NCI-H446 treated with DMSO at 0.1 percent for 48 hours (cell line): ENCODE results near the gene GRID1.

Experiments
- DNase-seq: peaks from one replicate; lab custom pipeline; 2025; lab: John Stamatoyannopoulos, UW

GRID1 gene

DNA sequence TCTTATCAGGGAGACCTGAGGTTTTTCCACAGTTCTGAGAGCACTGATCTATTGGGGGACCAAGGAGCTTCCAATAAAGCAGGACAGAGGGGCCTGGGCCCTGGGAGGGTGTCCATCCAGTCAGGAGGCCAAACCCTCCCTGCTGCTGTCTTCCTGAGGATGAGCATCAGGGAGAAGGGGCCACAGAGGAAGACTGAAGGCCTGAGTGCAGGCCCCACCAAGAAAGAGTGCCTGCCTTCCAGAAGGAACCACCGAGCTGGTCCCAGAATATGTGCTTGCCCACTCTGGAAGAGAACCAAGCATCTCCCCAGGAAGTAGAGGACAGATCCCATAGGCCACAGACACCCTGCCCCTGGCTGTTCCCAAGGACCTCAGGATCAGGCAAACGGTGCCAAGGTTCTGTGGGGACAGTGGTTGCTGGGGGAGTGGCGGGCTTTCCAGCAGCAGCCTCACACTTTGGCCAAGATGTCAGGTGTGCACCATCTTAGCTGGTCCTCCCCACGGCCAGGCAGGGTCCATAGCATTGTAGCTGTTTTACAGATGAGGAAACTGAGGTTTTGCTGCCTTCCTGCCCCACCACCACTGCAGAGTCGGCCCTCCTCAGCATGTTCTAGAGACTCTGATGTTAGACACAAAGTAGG lies 199.4 kb downstream of the GRID1 start:
- DNase-seq = no peak

DNA sequence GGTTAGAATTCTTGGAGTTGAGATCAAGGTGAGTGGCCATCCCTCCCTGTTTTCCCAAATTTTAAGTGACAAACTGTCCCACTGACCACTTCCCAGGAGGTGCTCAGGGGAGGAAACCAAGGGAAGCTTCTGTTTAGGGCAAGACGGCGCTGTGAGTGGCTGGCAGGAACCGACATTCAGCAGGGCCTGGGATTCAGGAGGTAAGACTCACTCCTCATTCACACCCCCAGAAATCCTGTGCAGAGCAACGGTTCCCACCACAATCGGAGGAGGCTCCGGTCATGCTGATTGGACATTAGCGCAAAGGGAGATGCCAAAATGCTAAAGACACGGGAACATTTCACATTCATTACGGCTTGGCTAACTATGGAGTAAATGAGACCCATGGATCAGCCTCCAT lies 200.9 kb downstream of the GRID1 start:
- no peak for DNase-seq

DNA sequence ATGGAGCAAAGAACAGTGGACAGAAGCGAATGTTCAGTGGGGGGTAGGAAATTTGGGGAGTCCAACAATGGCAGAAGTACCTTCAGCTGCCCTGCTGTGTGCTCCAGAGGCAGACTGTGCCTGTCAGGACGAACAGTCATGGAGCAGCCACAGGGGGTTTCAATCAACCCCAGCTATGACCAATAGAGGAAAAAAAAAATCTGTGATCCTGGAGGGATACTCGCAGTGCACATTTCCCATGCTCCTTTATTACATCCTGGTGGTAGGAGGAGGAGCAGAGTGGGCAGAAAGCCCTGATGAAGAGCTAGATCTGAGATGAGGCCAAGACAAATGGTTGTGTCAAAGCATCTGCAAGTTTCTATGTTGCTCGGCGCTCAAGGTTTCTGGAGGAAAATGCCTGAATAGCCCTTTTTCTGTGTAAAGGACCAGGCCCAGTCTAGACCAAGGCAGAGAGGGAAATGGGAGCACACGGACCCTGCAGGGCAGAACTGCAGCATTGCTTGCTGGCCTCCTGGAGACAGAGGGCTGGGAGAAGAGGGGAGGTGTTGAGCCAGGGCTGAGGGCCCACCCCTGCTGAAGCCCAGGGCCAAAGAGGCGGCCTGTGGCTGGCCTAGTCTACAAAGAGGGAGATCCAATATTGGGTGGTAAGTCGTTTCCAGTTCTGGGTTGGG lies 201.5 kb downstream of the GRID1 start:
- DNase-seq = no peak

DNA sequence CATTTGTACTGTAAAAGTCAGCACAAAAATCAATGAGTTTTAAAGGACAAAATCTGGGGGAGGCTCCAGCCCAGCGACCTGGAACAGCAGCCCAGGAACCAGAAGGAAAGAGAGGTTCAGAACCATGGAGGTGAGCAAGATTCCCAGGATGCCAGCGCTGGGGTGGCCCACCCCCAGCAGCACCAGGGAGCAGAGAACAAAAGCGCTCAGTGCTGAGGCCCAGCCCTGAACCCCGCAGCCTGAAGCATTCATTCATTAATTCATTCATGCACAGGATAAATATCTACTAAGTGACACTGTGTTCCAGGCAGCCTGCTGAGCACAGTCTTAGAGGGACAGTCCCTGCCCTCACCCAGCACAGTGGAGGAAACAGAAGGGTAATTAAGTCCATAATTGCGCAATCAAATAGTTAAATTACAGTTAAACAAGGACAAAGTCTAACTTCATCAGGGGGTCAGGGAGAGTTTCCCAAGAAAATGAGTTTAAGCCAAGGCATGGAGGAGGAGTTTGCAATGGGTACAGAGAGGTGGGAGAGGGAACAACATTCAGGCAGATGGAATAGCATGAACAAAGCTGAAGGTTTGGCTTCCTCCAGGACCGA lies 202.3 kb downstream of the GRID1 start:
- DNase-seq = no peak

GRCh38 chr10:86163522-86164173 lies 202.9 kb downstream of the GRID1 start:
- DNase-seq = no peak

GRCh38 chr10:86162696-86163400 lies 203.7 kb downstream of the GRID1 start:
- DNase-seq = no peak

- DNase-seq = no peak
Observed at GRCh38 chr10:86162036-86162435, 204.6 kb downstream of the GRID1 start.

DNA sequence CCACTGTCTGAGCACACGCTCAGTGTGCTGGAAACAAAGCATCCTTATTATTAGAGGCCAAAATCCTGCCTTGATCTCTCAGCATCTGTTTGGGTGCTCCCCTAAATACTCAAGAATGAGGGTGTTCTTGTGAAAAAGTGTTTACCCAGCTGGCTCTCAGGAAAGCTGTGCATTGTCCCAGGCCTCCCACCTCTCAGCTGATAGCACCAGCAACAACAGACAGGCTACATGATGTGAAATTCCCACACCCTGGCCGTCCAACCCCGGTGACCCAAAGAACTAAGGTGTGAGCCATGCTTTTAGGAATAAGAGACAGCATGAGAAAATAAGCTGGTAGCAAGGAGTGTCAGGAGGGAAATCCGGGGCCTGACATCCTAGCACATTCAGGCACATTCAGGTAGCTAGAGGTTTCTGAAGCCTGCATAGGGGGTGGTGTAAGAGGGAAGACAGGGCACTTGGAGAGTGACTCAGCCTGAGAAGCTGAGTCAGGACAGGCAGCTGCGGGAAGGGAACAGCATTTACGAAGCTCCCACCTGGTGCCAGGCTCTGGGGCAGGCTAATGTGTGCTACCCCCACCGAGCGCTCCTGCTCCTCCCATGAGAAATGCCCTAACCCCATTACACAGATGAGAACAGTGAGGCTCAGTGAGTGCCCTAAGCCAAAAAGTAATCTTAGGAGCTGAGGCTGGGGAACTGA lies 205.6 kb downstream of the GRID1 start:
- no peak for DNase-seq

DNA sequence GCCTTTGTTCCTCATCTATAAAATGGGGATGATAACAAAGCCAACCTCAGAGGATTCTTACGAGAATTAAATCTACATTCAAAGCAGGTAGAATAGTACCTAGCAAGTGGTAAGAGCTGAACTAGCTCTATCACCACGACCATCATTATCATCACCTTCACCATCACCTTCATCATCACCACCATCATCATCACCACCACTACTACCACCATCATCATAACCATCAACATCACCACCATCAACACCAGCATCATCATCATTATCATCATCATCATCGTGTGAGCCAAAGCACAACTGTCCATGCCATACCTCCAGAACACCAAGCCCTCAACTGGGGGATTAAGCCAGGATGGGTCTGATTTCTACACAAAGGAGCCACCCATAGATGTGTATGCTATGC lies 206.8 kb downstream of the GRID1 start:
- no peak for DNase-seq

GRCh38 chr10:86155054-86155921 lies 211.3 kb downstream of the GRID1 start:
- no peak for DNase-seq

DNA sequence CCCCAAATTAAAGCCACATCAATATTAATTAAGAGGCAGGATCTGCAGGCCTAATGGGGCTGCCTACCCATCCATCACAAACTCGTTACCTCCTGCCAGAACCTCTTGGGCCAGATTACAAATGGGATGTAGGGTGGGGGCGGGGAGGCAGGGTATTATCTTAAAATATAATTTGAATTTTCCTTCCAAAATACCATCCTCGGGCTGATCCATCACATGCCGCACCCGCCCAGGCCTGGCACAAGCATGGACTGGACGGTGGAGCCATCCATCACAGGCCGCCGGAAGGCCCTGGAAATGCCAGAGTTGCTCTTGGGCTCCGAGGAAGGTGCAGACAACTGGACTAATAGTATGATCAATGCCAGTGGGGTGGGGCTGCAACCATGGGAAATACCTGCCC lies 212.8 kb downstream of the GRID1 start:
- DNase-seq = no peak

- DNase-seq = no peak
Observed at GRCh38 chr10:86152911-86153310, 213.7 kb downstream of the GRID1 start.

DNA sequence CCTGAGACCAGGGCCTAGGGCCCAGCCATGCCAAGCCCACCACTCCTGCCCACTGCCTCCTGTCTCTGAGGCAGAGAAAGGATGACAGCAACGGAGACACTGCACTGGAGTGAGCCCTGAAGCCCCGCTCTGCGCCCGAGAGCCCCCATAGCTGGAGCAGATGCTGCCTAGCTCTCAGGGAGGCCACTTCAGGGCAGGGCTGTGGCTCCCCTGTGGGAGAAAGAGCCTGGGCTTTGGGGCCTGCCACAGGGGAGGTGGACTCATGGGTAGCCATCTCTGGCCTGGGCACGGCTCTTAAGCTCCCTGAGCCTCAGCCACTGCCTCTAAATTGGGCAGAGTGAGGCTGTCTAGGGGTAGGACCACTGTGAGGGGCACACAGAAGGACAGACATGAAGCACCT lies 214.2 kb downstream of the GRID1 start:
- no peak for DNase-seq

GRCh38 chr10:86151613-86152012 lies 215.0 kb downstream of the GRID1 start:
- no peak for DNase-seq

- DNase-seq = no peak
Observed at GRCh38 chr10:86149257-86149656, 217.3 kb downstream of the GRID1 start.

DNA sequence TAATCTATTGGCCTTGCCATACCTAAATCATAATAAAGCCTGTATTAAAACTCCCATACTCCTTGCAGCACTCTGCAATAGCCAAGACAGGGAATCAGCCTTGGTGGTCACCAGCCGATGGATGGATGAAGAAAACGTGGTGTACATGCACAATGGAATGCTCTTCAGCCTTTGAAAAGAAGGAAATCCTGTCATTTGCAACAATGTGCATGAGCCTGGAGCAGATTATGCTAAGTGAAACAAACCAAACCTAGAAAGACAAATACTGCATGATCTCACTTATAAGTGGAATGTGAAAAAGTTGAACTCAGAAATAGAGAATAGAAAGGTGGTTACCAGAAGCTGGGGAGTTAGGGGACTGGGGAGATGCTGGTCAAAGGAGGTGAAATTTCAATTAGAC lies 218.5 kb downstream of the GRID1 start:
- DNase-seq = no peak

DNA sequence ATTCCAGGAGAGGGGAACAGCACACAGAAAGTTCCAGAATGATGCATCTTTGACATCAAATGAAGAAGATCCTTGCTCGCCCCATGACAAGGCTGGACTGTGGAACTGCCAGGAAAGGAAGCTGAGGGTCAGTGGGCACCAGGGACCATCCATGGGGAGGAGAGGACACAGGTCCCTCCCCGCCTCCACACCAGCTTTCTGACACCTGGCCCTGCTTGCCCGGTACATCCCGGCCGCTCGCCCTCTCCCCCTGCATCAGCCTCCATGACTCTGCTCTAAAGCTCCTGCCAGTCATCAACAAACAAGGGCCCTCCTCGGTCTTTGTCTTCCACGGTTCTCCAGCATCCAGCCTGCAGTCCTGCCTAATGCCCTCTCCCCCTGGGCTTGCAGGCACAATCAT lies 222.3 kb downstream of the GRID1 start:
- DNase-seq = no peak

GRCh38 chr10:86141896-86142295 lies 224.7 kb downstream of the GRID1 start:
- DNase-seq = no peak

GRCh38 chr10:86139066-86139657 lies 227.4 kb downstream of the GRID1 start:
- DNase-seq = no peak

DNA sequence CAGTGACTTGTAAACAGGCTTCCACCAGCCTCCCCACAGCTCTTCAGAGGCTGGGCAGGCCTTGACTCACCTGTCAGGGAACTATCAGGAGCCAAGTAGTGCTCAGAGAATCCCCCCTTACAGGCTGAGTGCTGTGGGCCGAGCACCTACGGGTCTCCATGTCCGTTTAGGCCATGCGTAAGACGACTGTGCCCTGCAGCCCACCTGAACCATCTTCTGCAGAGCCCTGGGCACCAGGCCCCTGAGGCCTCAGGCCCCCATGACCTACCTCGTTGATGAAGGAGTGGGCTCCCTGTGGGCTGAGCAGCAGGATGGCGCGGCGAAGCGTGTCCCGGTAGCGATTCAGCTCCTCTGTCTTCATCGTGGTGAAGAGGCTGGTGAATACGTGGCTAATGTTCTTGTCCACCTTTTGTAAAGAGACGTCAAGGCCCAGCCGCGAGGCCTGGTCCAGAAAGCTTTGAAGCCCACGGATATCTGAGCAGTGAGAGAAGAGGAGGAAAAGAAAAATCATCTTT lies 228.0 kb downstream of the GRID1 start:
- no peak for DNase-seq
